Skin of body (tissue), 2 donors: Measurements from ENCODE around the gene TRHDE. TPM values are rescaled to one million over a fixed set of nuclear protein-coding genes. Genes with fewer than 3 reads are reported as not detected.

Experiments used
- DNase-seq: peaks from one replicate; lab custom pipeline; 2025; lab: John Stamatoyannopoulos, UW
- total RNA-seq: library from RNA; depleted of rRNA; stranded (reverse); fragments of >200 nt; gene quantifications from one replicate; pipeline ENCODE4 v1.2.3, GENCODE V29; 2014

Gene TRHDE
- total RNA-seq, 1 donor from 2014 or later: 12.1 TPM

DNA sequence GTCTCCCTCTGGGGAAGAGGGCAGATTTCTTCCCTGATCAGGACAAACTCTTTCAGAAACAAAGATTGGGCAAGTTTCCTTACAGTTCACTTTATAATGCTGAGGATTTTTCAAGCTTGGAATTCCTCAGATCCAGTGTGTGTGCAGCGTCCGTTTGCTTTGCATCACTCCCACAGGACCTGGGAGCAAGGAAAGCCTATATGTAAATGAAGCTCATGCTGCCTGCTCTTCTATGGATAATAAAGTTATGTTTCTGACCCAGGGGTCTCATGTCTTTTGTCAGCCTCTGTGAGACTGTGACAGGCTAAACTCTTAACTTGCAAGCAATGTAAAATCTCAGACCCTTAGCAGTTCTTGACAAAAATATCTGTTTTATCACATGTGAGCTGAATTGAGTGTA lies 41.6 kb downstream of the TRHDE start:
- DNase-seq: no peak

GRCh38 chr12:72315858-72316257 lies 43.7 kb downstream of the TRHDE start:
- no peak for DNase-seq

- no peak for DNase-seq
Measured at GRCh38 chr12:72318341-72318740, 46.2 kb downstream of the TRHDE start.

DNA sequence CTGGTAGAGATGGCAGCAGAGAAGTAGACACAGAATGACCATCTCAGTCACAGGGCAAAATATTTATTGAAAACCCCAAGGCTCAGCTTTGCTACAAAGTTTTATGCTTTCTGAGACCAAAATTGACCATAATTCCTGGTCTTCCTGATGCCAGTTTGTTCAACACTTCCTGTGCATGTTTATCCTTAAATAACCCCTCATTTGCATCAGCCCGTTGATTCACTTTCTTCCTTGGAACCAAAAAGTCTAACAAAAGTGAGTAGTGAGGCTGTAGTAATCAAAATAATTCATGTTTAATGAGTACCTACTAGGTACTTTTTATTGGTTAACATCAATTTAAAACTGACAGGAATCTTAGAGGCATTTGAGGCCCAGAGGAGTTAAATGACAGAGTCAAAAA lies 51.7 kb downstream of the TRHDE start:
- no peak for DNase-seq

DNA sequence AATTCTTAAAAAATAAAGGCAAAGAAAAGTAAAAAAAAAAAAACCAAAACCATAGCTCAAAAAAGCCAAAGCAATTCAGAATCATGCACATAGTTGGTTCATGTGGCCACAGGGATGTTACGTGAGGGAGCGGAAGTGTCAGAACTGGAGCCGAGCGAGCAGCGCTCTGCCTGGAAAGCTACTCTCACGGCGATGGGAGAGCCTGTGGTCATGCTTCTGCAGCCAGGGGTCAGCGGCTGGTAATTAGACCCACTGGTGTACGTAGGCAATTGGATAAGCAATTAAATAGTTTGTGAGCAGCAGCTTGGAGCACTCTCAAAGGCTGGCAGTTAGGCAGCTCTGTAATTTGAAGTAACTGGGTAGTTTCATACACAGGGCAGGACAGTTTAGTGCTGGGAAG lies 58.1 kb downstream of the TRHDE start:
- DNase-seq: no peak

- DNase-seq: no peak
Measured at GRCh38 chr12:72330784-72331183, 58.6 kb downstream of the TRHDE start.

DNA sequence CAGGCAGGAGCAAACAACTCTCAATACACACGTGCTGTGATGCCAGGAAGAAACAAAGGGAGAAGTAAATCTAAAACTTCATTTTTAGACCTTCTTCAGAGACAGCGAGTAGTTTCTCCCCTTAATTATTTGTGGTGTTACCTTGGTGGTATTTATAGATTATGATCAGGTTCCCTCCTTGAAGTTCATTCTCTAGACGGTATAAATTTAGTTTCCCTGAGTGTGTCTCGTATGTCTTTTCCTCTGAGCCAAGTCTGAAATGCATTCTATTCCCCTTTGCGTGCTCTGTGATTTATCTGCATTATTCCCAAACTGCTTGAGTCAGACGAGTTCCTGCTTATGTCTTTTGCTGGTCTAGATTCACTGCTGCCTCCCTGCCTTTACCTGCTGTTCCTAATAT lies 65.2 kb downstream of the TRHDE start:
- no peak for DNase-seq

- DNase-seq: no peak
Measured at GRCh38 chr12:72337946-72338345, 65.8 kb downstream of the TRHDE start.

DNA sequence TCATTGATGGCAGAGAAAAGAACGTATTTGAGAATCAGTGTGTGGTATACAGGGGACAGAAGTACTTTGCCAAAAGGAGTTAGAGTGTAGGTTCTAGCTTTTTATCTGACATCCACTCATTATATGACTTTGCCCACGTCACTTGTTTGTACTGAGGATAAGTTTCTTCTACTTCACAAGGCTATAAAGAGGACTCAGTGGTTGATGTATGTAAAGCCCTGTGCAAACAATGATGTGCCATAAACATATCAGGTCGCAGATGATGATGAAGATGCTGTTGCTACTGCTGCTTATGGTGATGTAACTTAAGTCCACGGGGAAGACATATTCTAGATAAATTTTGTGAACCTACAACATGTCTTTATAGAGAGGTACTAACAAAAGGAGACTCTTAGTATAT lies 66.3 kb downstream of the TRHDE start:
- no peak for DNase-seq

- peak; percentile 44 for DNase-seq
Measured at GRCh38 chr12:72346363-72346944, 74.3 kb downstream of the TRHDE start.

- DNase-seq: no peak
Measured at GRCh38 chr12:72349491-72349890, 77.3 kb downstream of the TRHDE start.

DNA sequence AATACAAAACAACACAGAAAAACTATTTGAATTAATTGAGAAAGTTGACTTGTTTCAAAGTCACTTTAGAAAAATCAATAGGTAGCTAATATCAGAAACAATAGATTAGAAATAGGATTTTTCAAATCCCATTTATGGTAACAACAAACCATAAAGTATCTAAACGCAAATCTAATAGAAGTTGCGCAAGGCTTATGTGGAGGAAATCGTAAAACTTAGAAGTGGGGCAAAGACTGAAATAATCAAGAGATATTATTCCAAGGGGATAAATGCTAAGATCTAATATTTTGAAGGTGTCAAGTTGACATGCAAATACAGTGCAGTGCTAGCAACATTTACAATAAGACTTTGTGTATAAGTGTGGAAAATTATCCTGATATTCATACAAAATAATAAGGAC lies 87.2 kb downstream of the TRHDE start:
- no peak for DNase-seq

DNA sequence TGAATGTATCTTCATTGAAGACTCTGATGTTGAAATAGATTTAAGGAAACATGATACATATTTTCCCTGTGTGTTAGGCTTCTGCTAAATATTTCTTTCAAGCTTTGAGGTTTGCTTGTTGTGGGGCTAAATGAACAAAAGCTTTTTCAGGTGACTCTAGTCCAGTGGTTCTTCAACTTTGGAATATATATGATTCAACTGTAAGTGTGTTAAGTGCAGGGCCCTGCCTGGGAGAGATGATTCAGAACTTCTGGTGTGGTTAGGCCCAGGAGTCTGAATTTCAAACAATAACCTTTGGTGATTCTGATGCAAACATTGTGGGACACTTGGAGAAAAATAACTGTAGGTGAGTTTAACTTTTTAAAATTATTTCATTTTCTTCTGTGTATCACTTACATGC lies 93.0 kb downstream of the TRHDE start:
- DNase-seq: no peak

- no peak for DNase-seq
Measured at GRCh38 chr12:72366255-72366654, 94.1 kb downstream of the TRHDE start.

- DNase-seq: no peak
Measured at GRCh38 chr12:72368298-72368697, 96.1 kb downstream of the TRHDE start.

DNA sequence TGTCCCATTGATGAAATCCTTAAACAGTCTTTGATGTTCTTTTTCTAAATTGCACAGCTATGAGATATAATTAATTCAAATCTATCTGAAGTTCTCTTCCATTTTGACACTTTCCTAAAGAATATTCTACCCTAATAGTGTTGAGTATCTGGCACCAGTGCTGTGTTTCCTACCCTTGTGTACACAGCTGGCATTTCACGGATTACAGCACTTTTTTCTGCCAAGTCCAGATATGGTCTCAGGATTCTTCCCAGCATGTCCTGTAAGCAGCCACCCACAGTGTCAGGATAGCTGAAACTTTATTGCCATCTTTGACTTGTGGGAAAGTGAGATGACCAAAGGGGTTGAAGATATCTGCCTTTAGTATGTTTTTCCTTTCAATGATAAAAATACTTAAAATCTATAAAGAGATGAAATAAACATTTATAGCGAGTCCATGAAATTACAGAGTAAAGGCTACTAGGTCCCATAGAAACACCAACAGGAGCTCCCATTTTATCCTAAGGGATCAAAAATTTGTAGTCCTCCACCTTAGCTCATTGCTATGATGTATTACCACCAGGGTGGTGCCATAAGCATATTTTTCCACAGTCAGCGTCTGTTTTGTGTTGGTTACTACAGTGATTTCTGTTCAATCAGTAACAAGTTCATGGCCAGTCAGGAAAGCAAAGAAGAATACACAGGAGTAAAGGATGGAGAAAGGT lies 96.7 kb downstream of the TRHDE start:
- no peak for DNase-seq

DNA sequence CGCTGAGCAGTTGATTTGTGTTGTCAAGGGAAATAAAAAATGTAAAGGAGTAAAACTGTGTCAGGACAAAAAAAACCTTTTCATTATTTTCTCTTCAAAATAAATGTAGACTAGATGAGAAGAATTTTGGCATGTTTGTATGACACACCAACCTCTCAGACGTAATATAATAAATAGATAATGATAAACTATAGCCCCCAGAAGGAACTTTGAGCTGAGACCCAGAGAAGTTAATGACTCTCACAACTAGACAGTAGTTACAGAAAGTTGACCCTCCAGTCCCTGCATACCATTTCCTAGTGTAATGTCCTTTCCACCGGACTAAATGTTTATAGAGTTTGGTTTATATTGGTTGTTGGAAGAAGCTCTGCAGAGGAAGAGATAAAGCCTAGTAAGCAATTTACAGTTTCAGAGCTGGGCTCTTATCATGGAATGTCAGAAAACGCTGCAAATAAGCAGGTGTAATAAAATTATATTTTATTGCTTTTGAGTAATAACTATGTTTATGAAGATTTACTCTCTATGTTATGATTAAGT lies 97.3 kb downstream of the TRHDE start:
- no peak for DNase-seq

DNA sequence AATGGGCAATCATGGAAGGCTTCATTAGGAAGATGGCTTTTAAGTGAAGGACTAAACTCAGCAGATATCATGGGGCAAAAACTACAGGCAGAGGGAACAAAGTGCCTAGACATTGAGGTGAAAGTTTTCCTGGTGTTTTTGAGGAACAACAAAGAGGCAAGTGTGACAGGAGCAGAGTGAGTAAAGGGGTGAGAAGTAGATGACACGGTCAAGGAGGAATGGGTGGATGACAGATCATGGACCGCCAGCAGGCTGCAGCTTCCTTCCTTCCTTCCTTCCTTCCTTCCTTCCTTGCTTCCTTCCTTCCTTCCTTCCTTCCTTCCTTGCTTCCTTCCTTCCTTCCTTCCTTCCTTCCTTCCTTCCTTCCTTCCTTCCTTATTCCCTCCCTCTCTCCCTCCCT lies 108.3 kb downstream of the TRHDE start:
- no peak for DNase-seq

DNA sequence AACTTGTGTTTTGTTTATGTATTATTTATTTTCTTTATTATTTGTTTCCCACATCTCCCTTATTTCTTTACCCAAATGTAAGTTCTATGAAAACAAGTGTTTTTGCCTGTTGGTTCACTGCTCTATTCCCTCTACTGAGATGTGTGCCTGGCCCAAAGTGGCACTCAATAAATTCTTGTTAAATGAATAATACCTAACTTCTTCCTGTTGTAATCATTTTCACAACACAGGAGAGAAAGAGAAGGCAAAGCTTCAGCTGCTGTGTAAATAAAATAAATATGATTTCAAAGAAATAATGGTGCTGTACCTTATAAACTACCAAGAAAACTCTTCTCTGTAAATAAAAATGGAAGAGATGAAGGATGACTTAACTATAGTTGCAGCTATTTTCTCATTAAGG lies 116.2 kb downstream of the TRHDE start:
- no peak for DNase-seq

DNA sequence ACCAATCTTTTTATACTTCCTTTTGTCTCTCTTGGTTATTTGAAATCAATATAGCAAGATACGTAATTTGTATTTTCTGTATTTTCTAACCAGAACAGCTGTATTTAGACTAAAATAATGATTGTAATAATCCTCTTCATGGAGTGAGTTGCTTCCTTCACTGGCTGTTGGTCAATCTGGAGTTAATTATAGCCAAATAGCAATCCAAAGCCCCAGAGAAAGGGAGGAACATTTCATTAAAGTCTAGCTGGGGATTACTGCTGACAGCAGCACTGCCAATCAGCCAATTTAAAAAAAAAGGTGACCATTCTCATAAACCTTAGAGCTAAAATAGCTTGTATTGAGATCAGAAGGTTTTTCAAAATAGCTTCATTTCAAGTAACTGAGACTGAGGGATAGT lies 118.0 kb downstream of the TRHDE start:
- DNase-seq: peak; percentile 62

GRCh38 chr12:72406111-72406510 lies 133.9 kb downstream of the TRHDE start:
- DNase-seq: peak; percentile 53

DNA sequence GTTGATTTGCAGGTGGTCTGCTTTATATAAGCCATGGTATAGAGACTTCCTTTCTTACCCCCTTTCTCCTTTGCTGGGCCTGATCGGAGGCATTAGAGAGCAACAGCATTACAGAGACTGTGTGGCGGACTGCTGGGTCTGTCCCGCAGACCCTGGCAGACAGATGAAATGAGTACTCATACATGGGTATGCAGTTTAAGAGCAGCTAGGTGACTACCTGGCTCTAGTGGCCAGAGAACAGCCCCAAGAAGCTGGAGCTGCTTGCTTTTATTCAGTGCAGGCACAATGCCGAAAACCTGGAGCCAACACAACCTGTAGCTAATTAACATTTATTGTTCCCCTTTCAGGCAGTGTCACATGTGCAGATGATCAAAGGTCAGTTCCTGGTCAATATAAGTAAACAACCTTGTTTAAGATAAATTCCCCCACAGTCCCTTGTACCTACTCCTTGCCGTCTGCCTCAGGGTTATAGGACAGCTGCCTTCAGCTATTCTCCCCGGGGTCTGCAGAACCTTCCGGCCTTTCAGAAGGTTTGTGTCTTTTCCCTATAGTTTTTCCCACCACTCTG lies 160.0 kb downstream of the TRHDE start:
- no peak for DNase-seq

- DNase-seq: no peak
Measured at GRCh38 chr12:72433298-72433697, 161.1 kb downstream of the TRHDE start.
